KMS-11 (cell line): ENCODE data around the gene CCDC38.
"Not testable (repeated sequence)": the region's sequence is repeated elsewhere in the genome, so short reads cannot be mapped to it uniquely, and the experiment has no call there.

Experiments used
- H2AFZ ChIP-seq: fragments of 200-600 bp; sonication (generic); 2 replicates; pipeline ENCODE4 v1.6.1; 2016; ENCODE audit warnings: antibody characterized with exemption, mixed run types, low read depth
- H3K27ac ChIP-seq: fragments of 200-600 bp; sonication (generic); 2 replicates; pipeline ENCODE4 v1.6.1; 2016; ENCODE audit warnings: mild to moderate bottlenecking, mixed run types
- H3K27me3 ChIP-seq: fragments of 200-600 bp; sonication (generic); 2 replicates; pipeline ENCODE4 v1.6.1; 2017; ENCODE audit warnings: mild to moderate bottlenecking, low read depth, mixed run types, moderate library complexity; ENCODE audit not compliant: insufficient read depth
- H3K36me3 ChIP-seq: fragments of 200-600 bp; sonication (generic); 2 replicates; pipeline ENCODE4 v1.6.1; 2017; ENCODE audit warnings: mild to moderate bottlenecking, mixed run types; ENCODE audit not compliant: insufficient read depth
- H3K4me1 ChIP-seq: fragments of 200-600 bp; sonication (generic); 2 replicates; pipeline ENCODE4 v1.6.1; 2016; ENCODE audit warnings: mild to moderate bottlenecking, low read depth, mixed run types; ENCODE audit not compliant: poor library complexity, severe bottlenecking
- H3K4me2 ChIP-seq: fragments of 200-600 bp; sonication (generic); 2 replicates; pipeline ENCODE4 v1.7.0; 2016; ENCODE audit warnings: mild to moderate bottlenecking, mixed run types
- H3K4me3 ChIP-seq: fragments of 200-600 bp; sonication (generic); IDR thresholded peaks from 2 replicates; pipeline ENCODE4 v1.6.1; 2017; ENCODE audit warnings: low read depth, low read length, mixed read lengths; ENCODE audit not compliant: insufficient read depth
- H3K79me2 ChIP-seq: fragments of 200-600 bp; sonication (generic); 2 replicates; pipeline ENCODE4 v1.6.1; 2016; ENCODE audit warnings: low read depth, mixed run types; ENCODE audit not compliant: insufficient read depth
- H3K9ac ChIP-seq: fragments of 200-600 bp; sonication (generic); 2 replicates; pipeline ENCODE4 v1.6.1; 2016; ENCODE audit warnings: mild to moderate bottlenecking, mixed run types
- H4K20me1 ChIP-seq: fragments of 200-600 bp; sonication (generic); 2 replicates; pipeline ENCODE4 v1.6.1; 2016; ENCODE audit warnings: mild to moderate bottlenecking, mixed run types; ENCODE audit not compliant: insufficient read depth
- TF ChIP-seq, protein P1 (sequence below): fragments of 200-600 bp; sonication (generic); conservative IDR thresholded peaks from 2 replicates; pipeline ENCODE4 v1.6.1; 2017; ENCODE audit warnings: low read depth, mild to moderate bottlenecking, antibody characterized with exemption, low read length, moderate library complexity, mixed read lengths

CCDC38 gene

DNA sequence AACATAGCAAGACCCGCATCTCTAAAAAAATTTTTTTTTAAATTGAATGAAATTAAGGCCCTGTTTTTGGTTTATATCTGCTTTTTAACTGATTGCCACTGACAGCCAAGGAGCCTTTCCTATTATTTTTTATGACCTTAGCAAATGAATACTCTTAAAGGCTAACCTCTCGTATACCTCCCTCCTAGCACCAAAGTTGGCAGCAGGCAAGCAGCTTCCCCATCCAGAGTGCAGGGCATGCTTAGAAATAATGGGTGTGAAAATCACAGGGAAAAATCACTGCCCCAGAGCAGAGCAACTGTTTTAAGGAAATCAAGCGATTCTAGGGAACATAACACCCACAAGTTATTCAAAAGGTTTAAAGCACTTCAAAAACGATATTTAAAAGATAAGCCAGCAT lies 33.1 kb upstream of the CCDC38 start:
- no peak overlapping the region for H3K27ac ChIP-seq
- no peaks in the 10 kb centered on the region for H4K20me1 ChIP-seq
- TF ChIP-seq, protein P1, sequence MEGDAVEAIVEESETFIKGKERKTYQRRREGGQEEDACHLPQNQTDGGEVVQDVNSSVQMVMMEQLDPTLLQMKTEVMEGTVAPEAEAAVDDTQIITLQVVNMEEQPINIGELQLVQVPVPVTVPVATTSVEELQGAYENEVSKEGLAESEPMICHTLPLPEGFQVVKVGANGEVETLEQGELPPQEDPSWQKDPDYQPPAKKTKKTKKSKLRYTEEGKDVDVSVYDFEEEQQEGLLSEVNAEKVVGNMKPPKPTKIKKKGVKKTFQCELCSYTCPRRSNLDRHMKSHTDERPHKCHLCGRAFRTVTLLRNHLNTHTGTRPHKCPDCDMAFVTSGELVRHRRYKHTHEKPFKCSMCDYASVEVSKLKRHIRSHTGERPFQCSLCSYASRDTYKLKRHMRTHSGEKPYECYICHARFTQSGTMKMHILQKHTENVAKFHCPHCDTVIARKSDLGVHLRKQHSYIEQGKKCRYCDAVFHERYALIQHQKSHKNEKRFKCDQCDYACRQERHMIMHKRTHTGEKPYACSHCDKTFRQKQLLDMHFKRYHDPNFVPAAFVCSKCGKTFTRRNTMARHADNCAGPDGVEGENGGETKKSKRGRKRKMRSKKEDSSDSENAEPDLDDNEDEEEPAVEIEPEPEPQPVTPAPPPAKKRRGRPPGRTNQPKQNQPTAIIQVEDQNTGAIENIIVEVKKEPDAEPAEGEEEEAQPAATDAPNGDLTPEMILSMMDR, result no peak
- no peak overlapping the region for H3K4me2 ChIP-seq
- H3K4me3 ChIP-seq, result no peak overlapping the region
- peaks cover 25% of the 10 kb centered on the region for H3K4me1 ChIP-seq
- no peaks in the 10 kb centered on the region for H3K79me2 ChIP-seq
- H3K27me3 ChIP-seq, result no peaks in the 10 kb centered on the region
- no peak overlapping the region for H3K9ac ChIP-seq
- H2AFZ ChIP-seq, result no peak overlapping the region
- H3K36me3 ChIP-seq, result no peaks in the 10 kb centered on the region

DNA sequence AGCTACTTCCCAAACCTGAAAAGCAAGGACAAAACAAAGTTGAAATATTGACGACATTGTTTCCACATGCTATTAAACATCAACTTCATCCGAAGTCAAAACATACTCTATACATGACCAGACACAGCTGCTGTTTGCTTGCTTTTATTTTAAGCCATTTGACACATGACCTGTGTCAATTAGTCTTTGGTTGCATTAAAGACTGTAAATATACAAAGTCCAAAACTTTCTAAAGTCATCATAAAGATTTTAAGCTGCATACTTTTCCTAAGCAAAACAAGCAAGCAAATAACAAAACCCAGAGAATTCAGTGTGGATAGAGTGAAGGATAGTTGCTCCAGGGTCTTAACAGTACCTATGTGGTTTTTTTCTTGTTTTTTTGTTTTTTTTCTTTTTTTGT lies 31.9 kb upstream of the CCDC38 start:
- TF ChIP-seq, protein P1, result no peak
- Histone ChIP-seq H3K27ac (no peak overlapping the region), H2AFZ (no peak overlapping the region), H3K9ac (no peak overlapping the region), H3K4me3 (no peak overlapping the region), H3K4me1 (peaks cover 25% of the 10 kb centered on the region), H3K79me2 (no peaks in the 10 kb centered on the region), H3K27me3 (no peaks in the 10 kb centered on the region), H3K36me3 (no peaks in the 10 kb centered on the region), H3K4me2 (no peak overlapping the region), H4K20me1 (no peaks in the 10 kb centered on the region)

DNA sequence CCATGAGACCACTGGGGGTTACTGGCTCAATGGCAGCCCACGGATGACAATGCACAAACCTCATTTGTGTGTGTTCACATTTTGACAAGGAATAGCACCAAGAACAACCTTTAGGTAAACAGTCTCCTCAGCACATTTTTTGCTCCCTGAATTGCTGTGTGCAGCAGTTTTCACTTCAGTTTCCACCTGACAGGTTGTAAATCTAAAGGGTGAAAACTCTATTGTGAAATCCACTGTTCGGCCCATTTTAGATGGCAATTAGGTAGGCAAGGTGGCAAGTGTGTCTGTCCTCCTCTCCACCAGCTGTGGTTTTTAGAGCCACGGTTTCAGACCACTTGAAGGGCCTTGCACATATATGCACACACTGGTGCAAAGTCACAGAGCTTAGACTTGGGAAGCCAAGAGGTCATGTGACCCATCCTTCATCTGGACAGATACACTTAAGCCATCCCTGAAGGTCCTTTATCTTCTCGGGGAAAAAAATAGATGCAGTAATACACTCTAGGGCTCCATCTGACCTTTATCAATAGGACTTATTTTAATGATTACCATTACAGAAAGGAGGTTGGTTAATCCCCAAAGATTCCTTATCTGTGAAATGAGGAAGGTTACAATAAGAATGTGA lies 30.5 kb upstream of the CCDC38 start:
- TF ChIP-seq, protein P1, result no peak
- H4K20me1 ChIP-seq, result no peaks in the 10 kb centered on the region
- H3K79me2 ChIP-seq, result no peaks in the 10 kb centered on the region
- H2AFZ ChIP-seq, result peak overlapping the region; percentile 11; the same call in 1 of the 2 replicates
- no peaks in the 10 kb centered on the region for H3K27me3 ChIP-seq
- H3K4me3 ChIP-seq, result no peak overlapping the region
- peaks cover 25% of the 10 kb centered on the region for H3K4me1 ChIP-seq
- peak overlapping the region; percentile 29; the same call in 1 of the 2 replicates for H3K4me2 ChIP-seq
- no peak overlapping the region for H3K9ac ChIP-seq
- H3K36me3 ChIP-seq, result no peaks in the 10 kb centered on the region
- H3K27ac ChIP-seq, result no peak overlapping the region; the same call in 1 of the 2 replicates

DNA sequence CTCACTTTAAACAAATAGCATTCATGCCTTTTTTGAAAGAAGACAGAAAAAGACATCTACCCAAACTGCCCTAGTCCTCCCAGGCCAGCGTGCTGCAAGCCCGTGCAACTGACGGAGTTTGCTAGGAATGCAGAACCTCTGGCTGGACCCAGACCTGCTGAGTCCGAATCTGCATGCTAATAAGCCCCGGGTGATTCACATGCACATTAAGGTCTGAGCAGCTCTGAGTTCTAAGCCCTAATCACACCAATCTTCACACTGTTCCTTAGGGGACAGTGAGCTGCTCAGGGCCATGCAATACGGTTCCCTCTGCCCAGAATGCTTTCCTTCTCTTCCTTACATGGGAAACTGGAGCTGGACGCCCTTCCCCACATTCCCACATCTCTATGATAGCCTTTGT lies 28.5 kb upstream of the CCDC38 start:
- no peaks in the 10 kb centered on the region for H4K20me1 ChIP-seq
- H3K4me2 ChIP-seq, result no peak overlapping the region
- H3K27me3 ChIP-seq, result no peaks in the 10 kb centered on the region
- no peaks in the 10 kb centered on the region for H3K79me2 ChIP-seq
- H3K4me3 ChIP-seq, result no peak overlapping the region
- peaks cover 25% of the 10 kb centered on the region for H3K4me1 ChIP-seq
- TF ChIP-seq, protein P1, result no peak
- H3K27ac ChIP-seq, result no peak overlapping the region
- no peaks in the 10 kb centered on the region for H3K36me3 ChIP-seq
- H3K9ac ChIP-seq, result no peak overlapping the region
- H2AFZ ChIP-seq, result no peak overlapping the region

DNA sequence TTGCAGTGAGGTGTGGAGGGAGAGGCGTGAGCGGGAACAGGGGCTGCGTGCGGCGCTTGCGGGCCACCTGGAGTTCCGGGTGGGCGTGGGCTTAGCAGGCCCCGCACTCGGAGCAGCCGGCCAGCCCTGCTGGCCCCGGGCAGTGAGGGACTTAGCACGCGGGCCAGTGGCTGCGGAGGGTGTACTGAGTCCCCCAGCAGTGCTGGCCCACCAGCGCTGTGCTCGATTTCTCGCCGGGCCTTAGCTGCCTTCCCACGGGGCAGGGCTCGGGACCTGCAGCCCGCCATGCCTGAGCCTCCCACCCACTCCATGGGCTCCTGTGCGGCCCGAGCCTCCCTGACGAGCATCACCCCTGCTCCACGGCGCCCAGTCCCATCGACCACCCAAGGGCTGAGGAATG lies 26.7 kb upstream of the CCDC38 start:
- H3K9ac ChIP-seq, H3K4me2 ChIP-seq, H4K20me1 ChIP-seq, H3K27me3 ChIP-seq, H2AFZ ChIP-seq, H3K27ac ChIP-seq, H3K79me2 ChIP-seq, H3K4me3 ChIP-seq, H3K36me3 ChIP-seq: not testable (repeated sequence)
- H3K4me1 ChIP-seq, result peaks cover 22% of the 10 kb centered on the region
